DMS53 (cell line): Measurements from ENCODE around the gene ESCO1.
A peak's percentile ranks its signal among the peaks of the same experiment; 100 is the strongest.

ENCODE experiments used
- DNase-seq: peaks from one replicate; lab custom pipeline; 2025; lab: John Stamatoyannopoulos, UW

Gene ESCO1

DNA sequence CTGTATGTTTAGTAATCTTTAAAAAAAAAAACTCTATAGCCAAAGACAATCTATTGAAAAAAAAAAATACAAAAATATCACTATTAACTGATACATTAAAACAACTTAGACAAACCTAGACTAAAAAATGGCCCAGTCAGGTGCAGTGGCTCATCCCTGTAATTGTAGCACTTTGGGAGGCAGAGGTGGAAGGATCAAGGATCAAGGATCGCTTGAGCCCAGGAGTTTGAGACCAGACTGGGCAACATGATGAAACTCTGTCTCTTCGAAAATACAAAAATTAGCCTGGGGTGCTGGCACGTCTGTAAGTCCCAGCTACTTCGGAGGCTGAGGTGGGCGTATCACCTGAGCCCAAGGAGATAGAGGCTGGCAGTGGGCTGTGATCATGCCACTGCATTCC lies 16.1 kb downstream of the ESCO1 start:
- DNase-seq = no peak

DNA sequence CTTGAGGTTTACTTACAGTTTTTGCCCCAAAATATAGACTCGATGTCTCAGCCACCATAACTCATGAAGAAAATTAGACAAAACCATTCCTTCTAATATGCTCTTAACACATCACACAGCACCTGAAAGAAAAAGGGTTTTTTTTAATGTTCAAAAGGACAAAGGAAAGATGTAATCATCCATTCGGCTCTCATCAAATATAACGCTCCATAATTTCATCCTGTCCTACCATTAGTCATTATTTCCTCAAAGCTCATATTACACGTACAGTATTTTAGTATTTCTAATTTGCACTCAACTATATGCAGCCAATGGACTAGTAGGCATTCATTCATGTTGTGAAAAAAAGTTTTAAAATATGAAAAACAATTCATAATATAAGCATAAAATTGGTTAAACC lies 24.8 kb downstream of the ESCO1 start:
- no peak for DNase-seq

DNA sequence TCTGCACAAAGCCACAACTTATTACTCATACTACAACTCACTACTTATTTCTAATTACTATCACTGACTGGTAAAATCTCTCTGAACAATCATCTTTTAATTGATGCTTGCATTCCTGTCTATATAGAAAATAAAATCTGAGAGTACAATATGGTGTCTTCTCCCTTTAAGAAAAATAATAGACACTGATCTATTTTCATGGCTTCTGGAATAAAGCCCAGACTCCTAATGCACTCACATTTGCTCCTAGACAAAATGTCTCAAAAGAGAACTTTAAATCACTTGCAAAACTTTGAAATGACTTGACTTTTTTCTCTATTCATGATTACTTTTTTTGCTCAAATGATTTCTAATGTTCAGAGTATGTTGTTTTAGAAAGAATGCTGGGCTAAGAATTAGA lies 28.7 kb downstream of the ESCO1 start:
- no peak for DNase-seq

DNA sequence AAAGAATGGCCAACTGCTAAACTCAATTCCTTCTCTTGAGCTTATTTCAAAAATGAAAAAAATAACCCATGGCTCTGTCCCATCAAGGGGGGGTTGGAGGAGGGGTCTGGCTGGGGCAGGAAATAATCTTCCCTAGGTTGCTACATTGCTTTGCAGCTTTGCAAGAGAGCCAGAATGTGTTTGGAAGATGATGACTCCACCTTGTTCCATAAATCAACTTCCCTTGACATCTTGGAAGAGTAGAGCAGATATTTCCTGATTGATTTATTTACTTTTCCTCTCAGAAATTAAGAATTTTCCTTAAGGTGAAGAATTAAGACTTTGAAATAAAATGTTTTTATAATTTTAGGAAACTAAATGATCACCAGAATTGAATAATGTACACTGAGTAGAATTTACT lies 41.3 kb downstream of the ESCO1 start:
- no peak for DNase-seq

DNA sequence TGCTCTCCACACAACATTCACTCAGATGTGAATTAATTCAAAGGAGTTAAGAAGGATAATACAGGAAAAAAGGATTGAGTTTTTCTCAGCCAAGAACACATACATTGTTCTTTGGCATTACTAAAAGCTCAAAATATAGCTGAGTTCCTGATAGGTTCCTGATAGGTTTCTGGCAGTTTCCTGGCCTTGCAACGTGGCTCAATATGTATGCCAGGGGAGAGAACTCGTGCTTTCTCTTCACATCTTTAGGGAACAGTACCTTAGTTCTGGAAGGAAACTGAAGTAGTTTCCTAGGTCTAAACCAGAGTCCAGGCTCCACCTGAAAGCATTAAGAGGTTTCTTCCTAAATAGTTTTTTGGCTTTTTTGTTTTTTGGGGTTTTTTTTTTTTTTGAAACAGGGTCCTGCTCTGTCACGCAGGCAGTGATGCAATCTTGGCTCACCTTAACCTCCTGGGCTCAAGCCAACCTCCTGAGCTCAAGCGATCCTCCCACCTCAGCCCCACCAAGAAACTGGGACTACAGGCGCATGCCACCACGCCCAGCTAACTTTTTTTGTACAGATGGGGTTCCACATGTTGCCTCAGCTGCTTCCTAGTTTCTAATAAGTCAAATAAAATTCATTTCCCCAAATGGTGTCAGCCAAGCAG lies 42.8 kb downstream of the ESCO1 start:
- no peak for DNase-seq

DNA sequence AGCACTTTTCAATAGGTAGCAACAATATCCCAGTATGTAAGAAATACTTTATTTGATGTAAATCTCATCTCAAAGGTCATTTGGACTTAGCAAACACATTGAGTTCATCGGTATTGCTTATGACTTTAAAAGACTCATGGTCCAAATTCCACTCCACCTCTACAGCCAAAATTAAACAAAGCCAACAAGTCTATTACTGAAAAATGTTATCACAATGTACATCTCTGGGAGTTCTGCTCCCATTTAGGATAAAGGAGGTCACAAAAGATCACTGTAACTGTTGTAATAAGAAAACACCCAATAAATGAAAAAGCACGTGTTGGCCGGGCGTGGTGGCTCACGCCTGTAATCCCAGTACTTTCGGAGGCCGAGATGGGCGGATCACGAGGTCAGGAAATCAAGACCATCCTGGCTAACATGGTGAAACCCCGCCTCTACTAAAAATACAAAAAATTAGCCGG lies 50.0 kb downstream of the ESCO1 start:
- no peak for DNase-seq

DNA sequence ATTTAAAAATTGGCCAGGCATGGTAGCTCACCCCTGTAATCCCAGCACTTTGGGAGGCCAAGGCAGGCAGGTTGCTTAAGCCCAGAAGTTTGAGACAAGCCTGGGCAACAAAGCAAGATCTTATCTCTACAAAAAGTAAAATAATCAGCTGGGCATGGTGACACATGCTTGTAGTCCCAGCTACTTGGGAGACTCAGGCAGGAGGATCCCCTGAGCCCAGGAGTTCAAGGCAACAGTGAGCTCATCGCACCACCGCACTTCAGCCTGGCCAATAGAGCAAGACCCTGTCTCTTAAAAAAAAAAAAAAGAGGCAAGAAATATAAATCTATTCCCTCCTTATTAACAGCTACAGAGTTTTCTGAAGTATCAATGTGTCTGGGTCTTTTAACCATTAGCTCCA lies 51.9 kb downstream of the ESCO1 start:
- no peak for DNase-seq

DNA sequence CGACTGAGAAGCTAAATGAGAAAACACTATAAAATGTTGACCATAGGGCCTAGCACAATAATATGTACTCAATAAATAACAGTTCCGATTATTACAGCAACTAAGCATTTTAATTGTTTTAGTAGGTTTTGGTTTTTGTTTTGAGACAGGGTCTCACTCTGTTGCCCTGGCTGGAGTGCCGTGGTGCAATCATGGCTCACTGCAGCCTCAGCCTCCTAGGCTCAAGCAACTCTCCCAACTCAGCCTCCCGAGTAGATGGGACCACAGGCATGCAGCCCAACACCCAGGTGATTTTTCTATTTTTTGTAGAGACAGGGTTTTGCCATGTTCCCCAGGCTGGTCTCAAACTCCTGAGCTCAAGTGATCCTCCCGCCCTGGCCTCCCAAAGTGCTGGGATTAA lies 54.1 kb downstream of the ESCO1 start:
- no peak for DNase-seq

DNA sequence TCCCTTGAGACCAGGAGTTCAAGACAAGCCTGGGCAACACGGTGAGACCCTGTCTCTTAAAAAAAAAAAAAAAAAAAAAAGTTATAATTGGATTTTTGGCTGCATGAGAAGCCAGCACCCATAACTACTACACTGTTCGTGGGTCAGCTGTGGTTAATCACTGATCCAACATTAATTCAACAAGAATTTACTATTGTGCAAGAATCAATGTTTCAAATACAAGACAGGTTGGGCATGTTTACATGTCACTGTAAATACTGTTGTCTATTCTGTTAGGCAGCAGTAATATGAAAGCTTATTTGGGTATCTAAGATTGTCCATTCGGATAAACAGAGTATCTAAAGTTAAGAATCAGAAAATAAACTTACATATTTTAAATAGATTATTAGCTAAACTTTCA lies 62.3 kb downstream of the ESCO1 start:
- no peak for DNase-seq

DNA sequence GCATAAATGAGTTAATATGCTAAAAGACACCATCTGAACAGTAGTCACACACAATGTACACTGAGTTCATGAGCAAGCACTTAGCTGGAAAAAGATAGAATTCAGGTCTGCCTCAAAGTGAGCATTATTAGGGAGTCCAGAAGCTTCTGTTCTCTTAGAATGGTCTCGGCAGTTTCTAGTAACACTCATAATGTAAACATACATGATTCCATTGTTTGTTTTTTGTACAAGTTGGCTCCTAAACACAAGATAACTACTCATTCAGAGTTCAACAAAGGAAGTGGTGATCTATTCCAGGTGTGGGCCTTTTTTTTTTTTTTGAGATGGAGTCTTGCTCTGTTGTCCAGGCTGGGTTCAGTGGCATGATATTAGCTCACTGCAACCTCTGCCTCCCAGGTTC lies 66.2 kb downstream of the ESCO1 start:
- peak; percentile 4 for DNase-seq

DNA sequence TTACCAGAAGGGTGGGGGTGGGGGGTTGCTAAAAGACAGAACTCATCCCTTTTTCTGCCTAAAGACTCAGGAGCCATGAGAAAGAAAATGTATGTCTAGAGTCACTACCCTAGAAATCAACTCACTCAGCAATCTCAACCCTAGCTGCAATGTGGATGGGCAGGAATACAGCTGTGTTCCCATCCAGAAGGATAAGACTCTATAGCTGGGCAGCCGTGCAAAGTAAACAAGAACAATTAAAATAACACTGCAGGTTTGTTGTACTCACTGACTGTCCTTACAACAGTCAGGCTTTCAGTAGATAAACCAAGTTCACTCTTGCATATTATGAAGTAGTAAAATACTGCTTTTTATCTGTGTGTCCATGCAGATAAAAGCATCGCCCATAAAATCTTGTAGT lies 74.0 kb downstream of the ESCO1 start:
- no peak for DNase-seq

DNA sequence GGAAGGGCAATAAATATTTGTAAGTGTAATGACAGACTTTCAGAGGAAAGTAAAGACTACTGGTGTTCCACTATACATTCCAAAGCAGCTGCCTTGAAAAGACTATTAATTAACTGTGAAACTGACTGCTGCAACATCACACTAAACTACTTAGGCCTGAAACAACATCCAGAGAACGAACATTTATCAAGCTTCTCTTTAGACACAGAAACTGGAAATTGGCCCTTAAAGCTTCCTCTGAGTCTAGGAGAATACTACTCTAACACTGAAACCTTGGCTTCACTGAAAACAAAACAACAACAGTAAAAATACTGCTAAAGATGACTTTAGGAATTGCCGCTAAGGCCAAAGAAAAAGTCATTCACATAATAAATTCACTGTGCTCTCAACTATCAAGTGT lies 74.6 kb downstream of the ESCO1 start:
- DNase-seq = no peak

DNA sequence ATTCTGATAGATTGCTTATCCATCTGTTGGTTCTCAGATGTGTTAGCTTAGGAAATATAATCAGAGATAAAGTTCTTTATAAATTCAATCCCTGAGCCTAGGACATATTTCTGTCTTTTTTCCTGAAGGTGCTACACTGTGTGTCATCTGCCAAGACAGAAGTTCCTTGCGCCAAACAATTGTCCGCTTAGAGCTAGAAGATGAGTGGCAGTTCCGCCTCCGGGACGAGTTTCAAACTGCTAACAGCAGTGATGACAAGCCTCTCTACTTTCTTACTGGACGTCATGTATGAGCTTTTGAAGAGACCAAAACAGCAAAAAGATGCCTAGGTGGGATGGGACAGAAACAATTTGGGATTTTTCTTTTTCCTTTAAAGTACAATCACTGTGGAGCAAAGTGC lies 78.0 kb downstream of the ESCO1 start:
- no peak for DNase-seq

DNA sequence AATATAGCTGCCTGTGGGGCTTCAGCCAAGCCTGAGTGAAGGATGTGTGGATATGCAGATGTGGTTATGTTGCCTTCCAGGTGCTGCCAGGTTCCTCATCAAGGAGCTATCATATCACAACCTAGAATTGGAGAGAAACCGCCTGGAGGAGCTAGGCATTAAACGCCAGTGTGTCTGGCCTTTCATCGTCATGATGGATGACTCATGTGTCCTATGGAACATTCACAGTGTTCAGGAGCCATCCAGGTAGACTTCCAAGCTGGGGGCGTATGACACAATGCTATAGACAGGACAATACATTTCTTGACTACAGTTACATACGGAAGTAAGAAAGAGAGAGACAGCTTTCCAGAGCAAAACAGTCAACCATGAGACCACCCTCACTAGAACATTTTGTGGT lies 86.8 kb downstream of the ESCO1 start:
- no peak for DNase-seq

DNA sequence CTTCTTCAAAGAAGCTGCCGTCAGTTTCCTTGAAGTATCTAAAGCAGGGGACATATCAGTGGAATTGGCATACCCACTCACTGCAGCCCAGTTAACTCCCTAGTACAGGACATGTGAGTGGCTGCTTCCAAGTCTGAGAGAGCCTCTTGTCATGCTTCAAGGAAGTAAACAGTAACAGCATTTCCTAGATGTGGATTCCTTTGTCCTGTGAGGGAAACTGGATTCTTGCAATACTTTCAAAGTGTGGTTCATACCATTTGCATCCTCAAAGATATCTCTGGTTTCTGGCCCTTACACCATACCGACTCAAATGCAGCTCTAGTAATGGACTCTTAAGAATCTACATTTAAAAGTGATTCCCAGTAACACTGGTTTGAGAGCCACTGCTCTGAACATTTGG lies 87.2 kb downstream of the ESCO1 start:
- no peak for DNase-seq

DNA sequence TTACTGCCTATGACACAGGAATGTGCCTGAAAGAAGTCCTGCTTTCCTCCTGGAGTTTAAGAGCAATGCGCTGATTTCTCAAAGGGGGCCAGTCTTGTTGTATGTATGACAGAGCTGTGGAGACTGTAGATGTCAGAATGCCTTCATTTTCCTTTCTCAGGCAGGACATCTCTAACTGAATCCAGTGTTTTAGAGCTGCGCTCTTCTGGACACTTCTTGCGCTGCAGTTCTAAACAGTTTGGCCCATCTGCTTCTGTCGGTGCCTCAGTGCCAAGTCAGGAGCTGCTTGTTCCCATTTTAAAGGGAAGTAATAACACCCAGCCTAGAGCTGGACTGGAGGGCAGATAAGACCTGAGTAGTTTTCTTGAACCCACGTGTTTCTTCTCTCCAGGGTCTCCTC lies 91.4 kb downstream of the ESCO1 start:
- no peak for DNase-seq

DNA sequence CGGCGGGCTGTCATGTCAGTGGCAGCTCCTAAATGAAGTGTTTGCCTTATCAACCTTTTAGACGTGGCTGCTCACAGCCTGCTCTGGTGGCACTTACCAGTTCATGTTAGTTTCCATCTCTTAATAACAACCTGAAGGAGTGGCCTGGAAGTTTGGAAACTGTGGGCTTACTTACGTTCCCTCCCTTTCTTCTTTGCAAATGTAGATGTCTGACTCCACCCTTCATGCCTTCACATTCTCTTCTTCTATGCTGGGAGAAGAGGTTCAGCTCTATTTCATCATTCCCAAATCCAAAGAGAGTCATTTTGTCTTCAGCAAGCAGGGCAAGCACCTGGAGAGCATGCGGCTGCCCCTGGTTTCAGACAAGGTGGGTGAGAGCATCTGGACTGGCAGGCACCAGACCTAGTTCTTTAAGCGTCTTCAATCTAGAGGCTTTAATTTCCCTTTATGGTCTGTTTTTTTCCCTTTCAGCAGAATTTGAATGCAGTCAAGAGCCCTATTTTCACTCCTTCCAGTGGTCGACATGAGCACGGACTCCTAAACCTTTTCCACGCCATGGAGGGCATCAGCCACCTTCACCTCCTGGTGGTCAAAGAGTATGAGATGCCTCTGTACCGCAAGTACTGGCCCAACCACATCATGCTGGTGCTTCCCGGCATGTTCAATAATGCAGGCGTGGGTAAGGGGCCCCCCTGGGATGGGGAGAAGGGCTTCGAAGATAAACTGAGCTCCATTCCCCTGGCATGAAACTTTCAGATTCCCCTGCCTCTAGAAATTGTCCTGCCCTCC lies 92.4 kb downstream of the ESCO1 start:
- no peak for DNase-seq

DNA sequence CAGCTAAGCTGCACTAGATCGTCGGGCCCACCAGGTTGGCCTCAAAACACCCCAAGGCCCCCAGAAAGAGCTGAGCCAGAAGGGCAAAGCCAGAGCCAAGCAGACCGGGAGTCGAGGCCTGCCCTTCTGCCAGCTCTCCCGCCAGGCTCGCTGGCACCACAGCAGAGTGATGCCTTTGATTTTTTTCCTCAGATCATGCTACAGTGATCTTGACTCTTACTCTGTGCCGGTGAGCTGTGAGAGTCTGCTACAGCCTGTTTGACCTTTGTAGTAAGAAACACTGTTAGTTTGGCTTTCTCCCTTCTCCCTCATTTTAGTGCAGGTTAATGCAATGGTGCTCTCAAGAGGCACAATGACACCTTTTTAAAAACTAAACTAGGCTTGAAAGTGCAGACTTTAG lies 97.8 kb downstream of the ESCO1 start:
- no peak for DNase-seq

DNA sequence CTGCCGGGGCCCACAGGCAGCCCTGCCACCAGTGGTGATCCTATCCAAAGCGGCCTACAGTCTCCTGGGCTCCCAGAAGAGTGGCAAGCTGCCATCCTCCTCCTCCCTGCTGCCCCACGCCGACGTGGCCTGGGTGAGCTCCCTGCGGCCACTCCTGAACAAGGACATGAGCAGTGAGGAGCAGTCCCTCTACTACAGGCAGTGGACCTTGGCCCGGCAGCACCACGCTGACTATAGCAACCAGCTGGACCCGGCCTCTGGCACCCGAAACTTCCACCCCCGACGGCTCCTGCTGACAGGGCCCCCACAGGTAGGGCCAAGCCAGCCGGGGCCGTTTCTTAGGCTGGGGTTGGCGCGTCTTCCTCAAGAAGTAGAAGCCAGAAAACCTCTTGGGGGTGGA lies 100.5 kb downstream of the ESCO1 start:
- no peak for DNase-seq

DNA sequence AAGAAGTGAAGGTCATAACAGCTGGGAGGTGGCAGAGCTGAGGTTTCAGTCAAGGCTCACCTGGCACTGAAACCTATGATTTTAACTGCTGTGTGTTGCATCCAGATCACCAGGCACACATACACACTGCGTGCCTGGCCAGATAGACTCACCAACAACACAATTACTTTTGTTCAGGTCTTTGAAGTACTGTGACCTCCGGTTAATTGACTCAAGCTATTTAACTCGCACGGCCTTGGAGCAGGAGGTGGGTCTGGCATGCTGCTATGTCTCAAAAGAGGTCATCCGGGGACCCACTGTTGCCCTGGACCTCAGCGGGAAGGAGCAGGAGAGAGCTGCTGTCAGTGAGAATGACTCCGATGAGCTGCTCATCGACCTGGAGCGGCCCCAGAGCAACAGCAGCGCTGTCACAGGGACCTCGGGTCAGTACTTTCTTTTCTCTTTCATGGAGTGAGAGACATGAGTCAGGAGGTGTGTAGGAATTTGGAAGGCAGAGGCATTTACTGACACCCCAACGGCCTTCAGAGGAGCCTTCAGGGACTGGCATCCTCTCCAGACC lies 104.1 kb downstream of the ESCO1 start:
- no peak for DNase-seq

DNA sequence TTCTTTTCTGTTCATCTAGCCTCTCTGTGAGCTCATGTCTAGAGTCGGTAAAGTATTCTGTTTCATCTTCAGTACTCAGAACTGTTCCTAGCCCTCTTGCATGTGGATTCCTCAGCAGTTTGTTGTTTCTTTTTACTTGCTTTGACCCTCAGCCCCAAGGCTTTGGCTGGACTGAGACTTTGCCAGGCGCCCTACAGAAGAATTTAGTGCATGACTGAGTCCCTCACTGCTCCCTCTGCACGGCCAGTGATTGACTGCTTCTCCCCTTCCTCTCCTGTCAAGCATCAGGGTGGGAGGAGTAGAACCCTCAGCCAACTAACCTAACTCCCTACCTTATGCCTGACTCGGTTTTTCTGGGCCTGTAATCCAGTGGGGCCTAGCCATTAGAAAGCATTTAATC lies 109.8 kb downstream of the ESCO1 start:
- DNase-seq = no peak

DNA sequence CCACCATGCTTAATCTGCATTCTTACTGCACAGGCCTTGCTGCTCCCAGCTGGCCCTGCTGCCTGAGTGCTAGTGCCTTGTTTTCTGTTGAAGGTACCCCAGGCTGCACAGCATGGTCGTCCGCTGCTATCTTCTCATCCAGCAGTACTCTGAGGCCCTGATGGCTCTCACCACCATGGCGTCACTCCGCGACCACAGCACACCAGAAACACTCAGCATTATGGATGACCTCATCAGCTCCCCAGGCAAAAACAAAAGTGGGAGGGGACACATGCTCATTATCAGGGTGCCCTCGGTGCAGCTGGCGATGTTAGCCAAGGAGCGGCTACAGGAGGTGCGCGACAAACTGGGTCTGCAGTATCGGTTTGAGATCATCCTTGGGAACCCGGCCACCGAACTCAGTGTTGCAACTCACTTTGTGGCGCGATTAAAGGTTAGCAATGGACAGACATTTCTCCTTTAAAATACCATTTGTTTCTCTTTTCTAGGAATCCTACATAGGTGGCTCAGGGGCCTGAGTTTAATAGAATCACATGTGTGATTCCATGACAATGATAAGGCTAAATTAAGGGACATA lies 110.5 kb downstream of the ESCO1 start:
- DNase-seq = no peak

DNA sequence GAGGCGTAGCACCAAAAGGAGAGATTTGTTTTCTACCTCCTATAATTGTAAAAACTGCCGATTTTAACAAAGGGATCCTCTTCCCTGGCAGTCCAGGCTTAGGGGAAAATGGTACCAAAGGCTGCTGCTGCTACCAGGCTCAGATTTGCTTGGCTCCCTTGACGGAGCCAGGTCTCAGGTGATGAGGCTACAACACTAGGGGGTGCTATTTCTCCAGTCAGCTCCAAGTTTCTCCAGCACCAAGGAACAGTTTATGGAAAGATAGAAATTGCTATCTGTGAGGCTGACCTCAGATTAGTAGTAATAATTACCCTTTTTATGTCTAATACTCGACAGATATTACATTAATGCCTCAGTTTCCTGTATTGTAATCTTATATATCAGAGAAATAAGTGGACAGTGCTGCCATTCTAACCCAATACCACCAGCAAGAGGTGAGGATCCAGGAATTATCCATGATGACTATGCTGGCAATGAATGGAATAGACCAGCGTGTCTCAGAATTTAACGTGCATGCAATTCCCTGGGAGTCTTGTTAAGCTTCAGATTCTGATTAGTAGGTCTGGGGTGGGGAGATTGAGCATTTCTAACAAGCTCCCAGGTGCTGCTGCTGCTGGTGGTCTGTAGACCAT lies 111.3 kb downstream of the ESCO1 start:
- peak; percentile 73 for DNase-seq
